Upper lobe of left lung (tissue), 4 donors: Measurements from ENCODE around the gene PLEKHH3.

ENCODE experiments used
- CTCF ChIP-seq, 6 experiments: fragments of 450-650 bp in 4 of 6; fragments of 200-600 bp in 2 of 6; sonication (generic) in 2 of 6; IDR thresholded peaks; one replicate each; pipeline ENCODE4 v1.5.1; 2016 to 2019; ENCODE audit warnings: antibody characterized with exemption in 6 of 6
- EP300 ChIP-seq, 4 donors: sonication (generic); formaldehyde crosslinking; IDR thresholded peaks; one replicate each; pipeline ENCODE4 v1.5.1; 2017; ENCODE audit warnings: antibody characterized with exemption in 4 of 4, control low read depth in 2 of 4

DNA sequence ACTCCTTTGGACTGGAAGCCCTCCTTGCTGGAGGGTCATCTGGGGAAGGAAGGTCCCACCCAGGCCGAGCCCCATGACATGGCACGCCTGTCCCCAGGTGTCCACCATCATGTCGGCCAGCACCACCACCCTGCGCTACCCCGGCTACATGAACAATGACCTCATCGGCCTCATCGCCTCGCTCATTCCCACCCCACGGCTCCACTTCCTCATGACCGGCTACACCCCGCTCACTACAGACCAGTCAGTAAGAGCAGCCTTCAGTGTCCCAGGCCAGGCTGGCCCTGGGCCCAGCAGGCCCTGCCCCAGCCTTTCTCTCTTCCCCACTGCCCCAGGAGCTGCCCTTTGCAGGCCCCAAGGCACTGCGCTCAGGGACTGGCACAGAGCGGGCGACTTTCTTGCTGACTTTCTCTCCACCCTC, 11.2 kb downstream of the PLEKHH3 start:
- TF ChIP-seq CTCF (IDR thresholded peaks at IDR 0.05) (no peak), EP300 (IDR thresholded peaks at IDR 0.05) (no peak)
